ENCODE data around the gene EFCAB10. TPM values are rescaled to one million over a fixed set of nuclear protein-coding genes. Genes with fewer than 3 reads are reported as not detected.
A peak's percentile ranks its signal among the peaks of the same experiment; 100 is the strongest.

EFCAB10 gene, protein sequence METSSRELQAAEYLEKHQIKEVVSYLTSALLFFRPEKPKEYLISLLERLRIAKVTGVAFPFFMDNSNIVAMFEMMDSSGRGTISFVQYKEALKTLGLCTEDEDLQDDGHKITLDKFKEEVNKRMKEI
- total RNA-seq (2021) (not detected in 2 replicates), Bru-seq, nascent RNA (percentile 35 among the genes with signal in this experiment), BruChase-seq, experiment 1, labeled RNA remaining after a 2-hour chase (percentile 25 among the genes with signal in this experiment), BruChase-seq, experiment 2, labeled RNA remaining after a 6-hour chase (percentile 33 among the genes with signal in this experiment)
- long read RNA-seq, partial matches to known transcripts: 0 of 2 reads
- long read RNA-seq, other reads (novel, unspliced or antisense): 2 of 2 reads

- Histone ChIP-seq H3K36me3 (ENCODE audit: insufficient read depth, low read length, poor library complexity, severe bottlenecking) (no peaks in the 10 kb centered on the region), H3K4me1 (ENCODE audit: insufficient read depth, low read length, poor library complexity, severe bottlenecking) (peaks cover 7% of the 10 kb centered on the region), H3K27me3 (replicated peaks; ENCODE audit: insufficient read depth, low read depth, low read length, poor library complexity) (no peaks in the 10 kb centered on the region), H3K4me3 (ENCODE audit: low read depth, low read length, poor library complexity, severe bottlenecking) (no peak within 1 kb of the TSS), H3K27ac (ENCODE audit: low read depth, low read length, poor library complexity, severe bottlenecking) (no peak within 1 kb of the TSS), H3K9me3 (ENCODE audit: low read depth, low read length, poor library complexity, severe bottlenecking) (no peaks in the 10 kb centered on the region)
- ChIA-PET CTCF (interaction anchor here (0.6 kb wide), 2 partner anchors 25 to 189 kb away, joined by 3 read pairs; no protein-coding TSS in a partner anchor), POLR2A (ENCODE audit: low non-redundant PET) (no interaction called here)
- intact Hi-C loops (cut with micrococcal nuclease; ENCODE audit: unreplicated experiment): no loop called here
- DNase-seq (ENCODE audit: low spot score): peak; percentile 67
- no TSS peak for BruUV-seq (replicated peaks)
- TF ChIP-seq CTCF (conservative IDR thresholded peaks at IDR 0.05; ENCODE audit: low read depth, low read length): no peak
- TF ChIP-seq EZH2 (IDR thresholded peaks at IDR 0.05; ENCODE audit: borderline replicate concordance, low read depth, low read length, poor library complexity, severe bottlenecking): no peak
Observed at GRCh38 chr7:105581066-105581811, at the start of gene EFCAB10. Gene EFCAB10, minus strand, starts transcription at chr7:105581493. Its CDS starts 30 bp downstream, at chr7:105581463.

DNA sequence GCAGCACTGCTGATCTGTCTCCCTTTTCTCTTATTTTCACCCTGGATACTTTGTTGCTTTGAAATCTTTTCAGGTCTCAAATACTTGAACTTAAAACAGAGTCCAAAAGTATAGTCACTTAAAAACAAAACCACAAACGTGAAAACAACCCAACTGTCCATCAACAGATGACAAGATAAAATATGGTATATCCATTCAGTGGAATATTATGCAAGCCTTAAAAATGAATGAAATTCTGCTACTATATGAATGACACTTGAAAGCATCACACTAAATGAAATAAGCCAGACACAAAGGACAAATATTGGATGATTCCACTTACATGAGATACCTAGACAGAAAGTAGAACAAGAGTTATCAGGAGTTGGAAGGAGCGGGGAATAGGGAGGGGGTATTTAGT lies 44.7 kb upstream of the EFCAB10 start:
- TF ChIP-seq CTCF (conservative IDR thresholded peaks at IDR 0.05; ENCODE audit: low read depth, low read length): no peak
- TF ChIP-seq EZH2 (IDR thresholded peaks at IDR 0.05; ENCODE audit: borderline replicate concordance, low read depth, low read length, poor library complexity, severe bottlenecking): no peak
- ChIA-PET POLR2A (ENCODE audit: low non-redundant PET) (no interaction called here), CTCF (no interaction called here)
- Histone ChIP-seq H3K36me3 (ENCODE audit: insufficient read depth, low read length, poor library complexity, severe bottlenecking) (peaks cover 48% of the 10 kb centered on the region), H3K4me1 (ENCODE audit: insufficient read depth, low read length, poor library complexity, severe bottlenecking) (no peaks in the 10 kb centered on the region), H3K27me3 (replicated peaks; ENCODE audit: insufficient read depth, low read depth, low read length, poor library complexity) (no peaks in the 10 kb centered on the region), H3K9me3 (ENCODE audit: low read depth, low read length, poor library complexity, severe bottlenecking) (no peaks in the 10 kb centered on the region), H3K4me3 (ENCODE audit: low read depth, low read length, poor library complexity, severe bottlenecking) (no peak overlapping the region), H3K27ac (ENCODE audit: low read depth, low read length, poor library complexity, severe bottlenecking) (no peak overlapping the region)
- BruUV-seq (replicated peaks): no TSS peak
- DNase-seq (ENCODE audit: low spot score): no peak
- intact Hi-C loops (cut with micrococcal nuclease; ENCODE audit: unreplicated experiment): no loop called here

GRCh38 chr7:105623906-105624305 lies 42.6 kb upstream of the EFCAB10 start:
- Histone ChIP-seq H3K27me3 (replicated peaks; ENCODE audit: insufficient read depth, low read depth, low read length, poor library complexity) (no peaks in the 10 kb centered on the region), H3K36me3 (ENCODE audit: insufficient read depth, low read length, poor library complexity, severe bottlenecking) (peaks cover 50% of the 10 kb centered on the region), H3K4me3 (ENCODE audit: low read depth, low read length, poor library complexity, severe bottlenecking) (no peak overlapping the region), H3K9me3 (ENCODE audit: low read depth, low read length, poor library complexity, severe bottlenecking) (no peaks in the 10 kb centered on the region), H3K4me1 (ENCODE audit: insufficient read depth, low read length, poor library complexity, severe bottlenecking) (no peaks in the 10 kb centered on the region), H3K27ac (ENCODE audit: low read depth, low read length, poor library complexity, severe bottlenecking) (no peak overlapping the region)
- TF ChIP-seq CTCF (conservative IDR thresholded peaks at IDR 0.05; ENCODE audit: low read depth, low read length): no peak
- TF ChIP-seq EZH2 (IDR thresholded peaks at IDR 0.05; ENCODE audit: borderline replicate concordance, low read depth, low read length, poor library complexity, severe bottlenecking): no peak
- no TSS peak for BruUV-seq (replicated peaks)
- ChIA-PET POLR2A (ENCODE audit: low non-redundant PET) (no interaction called here), CTCF (no interaction called here)
- intact Hi-C loops (cut with micrococcal nuclease; ENCODE audit: unreplicated experiment): no loop called here
- no peak for DNase-seq (ENCODE audit: low spot score)
